ENCODE measurements around the gene CCDC136.

DNA sequence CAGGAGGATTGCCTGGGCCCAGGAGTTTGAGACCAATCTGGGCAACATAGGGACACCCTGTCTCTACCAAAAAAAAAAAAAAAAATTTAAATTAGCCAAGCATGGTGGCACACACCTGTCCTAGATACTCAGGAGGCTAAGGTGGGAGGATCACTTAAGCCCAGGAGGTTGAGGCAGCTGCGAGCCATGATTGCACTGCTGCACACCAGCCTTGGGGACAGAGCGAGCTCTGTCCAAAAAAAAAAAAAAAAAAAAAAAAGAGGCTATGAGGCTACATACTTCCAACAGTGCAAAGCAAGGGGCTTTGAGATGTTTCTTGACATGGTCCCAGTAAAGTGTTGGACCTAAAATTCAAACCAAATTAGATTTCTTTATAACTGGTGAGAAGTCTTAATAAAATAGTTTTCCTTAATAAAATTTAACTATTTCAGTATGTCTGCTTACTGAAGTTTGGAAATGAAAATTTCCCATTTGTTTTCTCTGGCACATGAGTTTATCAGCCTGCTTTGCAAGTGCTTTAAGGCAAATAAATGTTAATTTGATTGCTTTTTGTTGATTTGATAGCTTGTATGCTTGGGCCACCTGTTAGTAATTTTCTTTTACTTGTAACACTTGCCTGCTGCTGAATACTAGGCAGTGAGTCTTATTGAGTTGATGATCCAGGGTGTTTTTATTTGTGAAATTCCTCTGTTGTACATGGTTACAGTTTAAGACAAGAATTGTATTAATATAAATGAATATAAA is 36.5 kb upstream of the CCDC136 start:
- TF ChIP-seq, protein P1, sequence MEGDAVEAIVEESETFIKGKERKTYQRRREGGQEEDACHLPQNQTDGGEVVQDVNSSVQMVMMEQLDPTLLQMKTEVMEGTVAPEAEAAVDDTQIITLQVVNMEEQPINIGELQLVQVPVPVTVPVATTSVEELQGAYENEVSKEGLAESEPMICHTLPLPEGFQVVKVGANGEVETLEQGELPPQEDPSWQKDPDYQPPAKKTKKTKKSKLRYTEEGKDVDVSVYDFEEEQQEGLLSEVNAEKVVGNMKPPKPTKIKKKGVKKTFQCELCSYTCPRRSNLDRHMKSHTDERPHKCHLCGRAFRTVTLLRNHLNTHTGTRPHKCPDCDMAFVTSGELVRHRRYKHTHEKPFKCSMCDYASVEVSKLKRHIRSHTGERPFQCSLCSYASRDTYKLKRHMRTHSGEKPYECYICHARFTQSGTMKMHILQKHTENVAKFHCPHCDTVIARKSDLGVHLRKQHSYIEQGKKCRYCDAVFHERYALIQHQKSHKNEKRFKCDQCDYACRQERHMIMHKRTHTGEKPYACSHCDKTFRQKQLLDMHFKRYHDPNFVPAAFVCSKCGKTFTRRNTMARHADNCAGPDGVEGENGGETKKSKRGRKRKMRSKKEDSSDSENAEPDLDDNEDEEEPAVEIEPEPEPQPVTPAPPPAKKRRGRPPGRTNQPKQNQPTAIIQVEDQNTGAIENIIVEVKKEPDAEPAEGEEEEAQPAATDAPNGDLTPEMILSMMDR (IDR thresholded peaks at IDR 0.05; ENCODE audit: insufficient read depth, low read length) = no peak
- TF ChIP-seq GABPA (IDR thresholded peaks at IDR 0.05; ENCODE audit: low read depth) = no peak

Data from HL-60 (cell line).